Lung (tissue), 12 donors: ENCODE results near the gene MT2A. TPM values are rescaled to one million over a fixed set of nuclear protein-coding genes. Genes with fewer than 3 reads are reported as not detected.

Experiments used
- ATAC-seq: fragments of 200-7000 bp; cut with Tn5 transposase; one replicate; pipeline ENCODE4 v1.9.1; 2020; ENCODE audit warnings: moderate number of reproducible peaks; ENCODE audit not compliant: insufficient read depth, low FRiP score
- DNase-seq, 3 donors: peaks; one replicate each; pipeline ENCODE4 v3.0.0-alpha.2; 2013 to 2017
- H3K27ac ChIP-seq, 2 donors: one replicate each; pipeline ENCODE4 v1.5.1; 2013; ENCODE audit warnings: mild to moderate bottlenecking in 2 of 2, moderate library complexity in 2 of 2, control low read depth in 1 of 2, inconsistent platforms in 1 of 2, low read depth in 1 of 2, low read length in 1 of 2
- H3K27me3 ChIP-seq, 3 donors: one replicate each; pipeline ENCODE4 v1.5.1; 2013; ENCODE audit warnings: low read length in 2 of 3; ENCODE audit not compliant: control insufficient read depth in 3 of 3, insufficient read depth in 3 of 3
- H3K36me3 ChIP-seq, 4 donors: one replicate each; pipeline ENCODE4 v1.5.1; 2013; ENCODE audit warnings: low read length in 4 of 4, mild to moderate bottlenecking in 1 of 4, moderate library complexity in 1 of 4; ENCODE audit not compliant: control insufficient read depth in 4 of 4, insufficient read depth in 4 of 4
- H3K4me1 ChIP-seq, 5 donors: one replicate each; pipeline ENCODE4 v1.5.1; 2013; ENCODE audit warnings: low read length in 5 of 5, mild to moderate bottlenecking in 2 of 5, moderate library complexity in 1 of 5; ENCODE audit not compliant: control insufficient read depth in 5 of 5, insufficient read depth in 5 of 5
- H3K4me3 ChIP-seq: one replicate; pipeline ENCODE4 v1.5.1; 2013; ENCODE audit warnings: mild to moderate bottlenecking, control low read depth, moderate library complexity
- H3K9ac ChIP-seq, 2 donors: one replicate each; pipeline ENCODE4 v1.5.1; 2013; ENCODE audit warnings: low read length in 2 of 2, control low read depth in 1 of 2; ENCODE audit not compliant: insufficient read depth in 1 of 2
- H3K9me3 ChIP-seq, 4 donors: one replicate each; pipeline ENCODE4 v1.5.1; 2013; ENCODE audit warnings: low read length in 3 of 4, mild to moderate bottlenecking in 1 of 4, moderate library complexity in 1 of 4; ENCODE audit not compliant: control insufficient read depth in 4 of 4, insufficient read depth in 3 of 4
- WGBS, 2 donors: extraction: QIAGEN DNeasy Blood & Tissue Kit; methylation state at CpG; one replicate each; pipeline ENCODE4 v1.1.7; 2013; 5-methylcytosine and 5-hydroxymethylcytosine counted together
- polyA plus RNA-seq, 2 donors: library from polyadenylated mRNA; stranded (reverse); fragments of 200-250 nt; gene quantifications; one replicate each; pipeline ENCODE4 v1.2.1, GENCODE V29; 2013
- total RNA-seq, 2 donors: library from RNA; depleted of rRNA in 1 of 2; stranded (reverse); fragments of >200 nt in 1 of 2; gene quantifications; one replicate each; pipeline ENCODE4 v1.2.1, GENCODE V29; 2014 to 2021
- TF ChIP-seq, protein P1 (sequence below): IDR thresholded peaks from 2 replicates; pipeline ENCODE4 v1.5.1; 2012; ENCODE audit warnings: mild to moderate bottlenecking; ENCODE audit errors: control extremely low read depth, extremely low read depth
- donor health status: control.
- donor health status: control.
- donor health status: Bipolar disorder and iron deficiency.
- donor health status: healthy.
- donor health status: DM: yes; HTN: yes; CAD: no.

Gene MT2A
- total and polyA plus RNA-seq, 4 donors = 17.6 to 1,104 (median 712) TPM

DNA sequence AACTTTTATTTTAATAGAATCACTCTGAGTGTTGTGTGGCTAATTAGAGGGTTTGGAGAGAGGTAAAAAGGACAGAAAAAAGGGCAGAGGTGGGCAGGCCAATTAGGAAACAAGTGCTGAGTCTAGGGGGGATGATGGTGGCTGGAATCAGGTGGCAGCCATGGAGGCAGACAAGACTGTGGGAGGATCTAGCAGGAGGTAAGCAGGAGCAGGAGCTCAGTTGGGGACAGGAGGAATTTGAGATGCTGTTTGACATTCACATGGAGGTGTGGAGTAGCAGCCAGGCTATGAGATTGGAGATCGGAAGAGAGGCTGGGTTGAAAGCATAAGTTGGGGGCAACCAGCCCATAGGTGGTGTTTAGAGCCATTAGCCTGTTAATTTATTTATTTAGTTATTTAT, 47.3 kb upstream of the MT2A start:
- WGBS, 2 donors = 82 to 94% methylated on average over 1 of the region's 1 CpG
- no peak for ATAC-seq
- no peak for DNase-seq
- H3K9ac ChIP-seq = no peak overlapping the region
- H3K4me1 ChIP-seq = no peaks in the 10 kb centered on the region
- peaks cover 0 to 5% (median 0%) of the 10 kb centered on the region in 3 donors for H3K27me3 ChIP-seq
- no peaks in the 10 kb centered on the region for H3K36me3 ChIP-seq
- no peak overlapping the region for H3K27ac ChIP-seq
- TF ChIP-seq, protein P1, sequence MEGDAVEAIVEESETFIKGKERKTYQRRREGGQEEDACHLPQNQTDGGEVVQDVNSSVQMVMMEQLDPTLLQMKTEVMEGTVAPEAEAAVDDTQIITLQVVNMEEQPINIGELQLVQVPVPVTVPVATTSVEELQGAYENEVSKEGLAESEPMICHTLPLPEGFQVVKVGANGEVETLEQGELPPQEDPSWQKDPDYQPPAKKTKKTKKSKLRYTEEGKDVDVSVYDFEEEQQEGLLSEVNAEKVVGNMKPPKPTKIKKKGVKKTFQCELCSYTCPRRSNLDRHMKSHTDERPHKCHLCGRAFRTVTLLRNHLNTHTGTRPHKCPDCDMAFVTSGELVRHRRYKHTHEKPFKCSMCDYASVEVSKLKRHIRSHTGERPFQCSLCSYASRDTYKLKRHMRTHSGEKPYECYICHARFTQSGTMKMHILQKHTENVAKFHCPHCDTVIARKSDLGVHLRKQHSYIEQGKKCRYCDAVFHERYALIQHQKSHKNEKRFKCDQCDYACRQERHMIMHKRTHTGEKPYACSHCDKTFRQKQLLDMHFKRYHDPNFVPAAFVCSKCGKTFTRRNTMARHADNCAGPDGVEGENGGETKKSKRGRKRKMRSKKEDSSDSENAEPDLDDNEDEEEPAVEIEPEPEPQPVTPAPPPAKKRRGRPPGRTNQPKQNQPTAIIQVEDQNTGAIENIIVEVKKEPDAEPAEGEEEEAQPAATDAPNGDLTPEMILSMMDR = no peak
- no peaks in the 10 kb centered on the region for H3K9me3 ChIP-seq
- no peak overlapping the region for H3K4me3 ChIP-seq

DNA sequence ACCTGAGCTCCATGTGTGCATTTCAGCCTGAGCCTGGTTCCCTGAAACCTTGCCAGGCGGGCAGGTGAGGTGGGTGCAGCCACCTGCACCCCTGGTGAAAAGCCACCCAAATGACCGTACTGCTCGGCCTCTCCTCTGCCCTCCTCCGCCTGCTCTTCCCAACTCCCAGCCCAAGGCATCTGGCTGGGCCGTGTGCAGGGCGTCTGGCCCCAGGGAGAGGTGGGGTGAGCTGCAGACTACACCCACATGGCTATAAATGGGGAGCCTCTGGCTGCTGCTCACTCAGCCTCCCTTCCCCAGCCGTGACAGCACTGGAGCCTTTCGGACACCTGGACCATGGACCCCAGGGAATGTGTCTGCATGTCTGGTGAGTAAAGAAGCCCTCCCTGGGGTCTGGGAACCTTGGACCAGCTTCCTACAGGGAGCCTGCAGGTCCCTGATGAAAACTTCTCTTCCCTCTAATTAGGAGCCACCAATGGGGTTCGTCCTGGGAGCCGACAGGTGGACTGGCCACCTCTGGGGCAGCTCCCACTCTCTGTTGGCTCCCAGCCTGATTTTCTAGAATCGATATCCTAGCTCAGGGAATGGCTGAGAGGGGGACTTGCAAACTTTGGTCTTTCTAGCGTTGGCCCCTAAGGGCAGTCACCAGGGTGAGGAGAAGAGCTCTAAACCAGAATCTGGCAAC, 43.4 kb upstream of the MT2A start, which contains the start of gene MT4:
TSS of gene MT4 (plus strand) at position 281 of the 685 bp plus-strand sequence. CDS start at position 337, 56 bp downstream.
- Histone ChIP-seq H3K9me3 (peaks cover 0 to 2% (median 0%) of the 10 kb centered on the region in 4 donors), H3K4me1 (no peaks in the 10 kb centered on the region), H3K9ac (no peak within 1 kb of the TSS), H3K36me3 (no peaks in the 10 kb centered on the region), H3K27ac (no peak within 1 kb of the TSS), H3K4me3 (no peak within 1 kb of the TSS), H3K27me3 (no peaks in the 10 kb centered on the region)
- DNase-seq = no peak
- TF ChIP-seq, protein P1 = no peak
- no peak for ATAC-seq
- WGBS, 2 donors = 85 to 91% methylated on average over 12 of the region's 12 CpGs

DNA sequence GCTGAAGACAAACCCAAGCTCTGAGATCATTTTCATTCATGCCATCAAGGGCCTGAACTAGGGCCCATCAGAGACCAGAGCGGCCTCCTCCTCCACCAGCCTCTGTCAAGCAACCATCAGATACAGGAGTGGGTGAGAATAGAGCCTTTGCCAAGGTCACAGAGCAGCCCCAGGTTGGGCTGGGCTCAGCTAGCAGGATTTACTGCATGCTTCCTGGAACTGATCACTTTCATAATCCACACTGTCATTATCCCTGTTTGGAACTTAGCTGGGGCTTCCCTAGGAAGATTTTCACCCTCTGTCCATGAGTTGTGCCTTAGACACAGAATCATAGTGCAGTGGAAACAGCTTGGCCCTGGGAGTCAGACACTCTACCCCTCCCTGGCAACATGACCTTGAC, 38.4 kb upstream of the MT2A start:
- Histone ChIP-seq H3K4me3 (no peak overlapping the region), H3K4me1 (no peaks in the 10 kb centered on the region), H3K9ac (no peak overlapping the region), H3K9me3 (peaks cover 0 to 2% (median 0%) of the 10 kb centered on the region in 4 donors), H3K27me3 (no peaks in the 10 kb centered on the region), H3K27ac (no peak overlapping the region), H3K36me3 (no peaks in the 10 kb centered on the region)
- DNase-seq (no peak), ATAC-seq (no peak)
- WGBS, 2 donors = 90 to 94% methylated on average over 1 of the region's 1 CpG
- TF ChIP-seq, protein P1 = no peak
